Activated naive CD4-positive, alpha-beta T cell treated with anti-CD3 and anti-CD28 coated beads, Interleukin-2, amount 50 U/mL, for 72 hours (primary cell): ENCODE measurements around the gene RAB8B. TPM values are rescaled to one million over a fixed set of nuclear protein-coding genes. Genes with fewer than 3 reads are reported as not detected.
"Not testable (repeated sequence)": the region's sequence is repeated elsewhere in the genome, so short reads cannot be mapped to it uniquely, and the experiment has no call there.

Experiments used
- ATAC-seq, 2 donors: fragments of 150-1000 bp; cut with Tn5 transposase; 2 replicates each; pipeline ENCODE4 v1.10.0; 2021; ENCODE audit warnings: mild to moderate bottlenecking in 2 of 2, moderate library complexity in 2 of 2
- DNase-seq, 2 donors: peaks; one replicate each; pipeline ENCODE4 v3.0.0; 2021 to 2022; ENCODE audit warnings: low spot score in 2 of 2
- H3K27ac Mint-ChIP-seq, 2 donors: one replicate each; pipeline ENCODE4 v1.8.0; 2022; ENCODE audit warnings: mild to moderate bottlenecking in 2 of 2, mixed read lengths in 2 of 2
- H3K36me3 Mint-ChIP-seq, 2 donors: one replicate each; pipeline ENCODE4 v1.8.0; 2022; ENCODE audit warnings: mixed read lengths in 2 of 2
- H3K9me3 Mint-ChIP-seq, 2 donors: one replicate each; pipeline ENCODE4 v1.8.0; 2022; ENCODE audit warnings: mixed read lengths in 2 of 2
- total RNA-seq, 2 donors: library from RNA; stranded (reverse); gene quantifications; one replicate each; pipeline ENCODE4 v1.2.3, GENCODE V29; 2022

Gene RAB8B
- total RNA-seq, 2 donors from 2014 or later = 106 to 157 TPM

GRCh38 chr15:63218100-63218808 is 28.8 kb downstream of the RAB8B start:
- ATAC-seq = no peak
- Mint-ChIP-seq H3K36me3 (peaks cover 12 to 44% of the 10 kb centered on the region in 2 donors), H3K9me3 (peaks cover 0 to 4% of the 10 kb centered on the region in 2 donors), H3K27ac (peak overlapping the region in 1 of 2 donors; percentile 58)
- no peak for DNase-seq

DNA sequence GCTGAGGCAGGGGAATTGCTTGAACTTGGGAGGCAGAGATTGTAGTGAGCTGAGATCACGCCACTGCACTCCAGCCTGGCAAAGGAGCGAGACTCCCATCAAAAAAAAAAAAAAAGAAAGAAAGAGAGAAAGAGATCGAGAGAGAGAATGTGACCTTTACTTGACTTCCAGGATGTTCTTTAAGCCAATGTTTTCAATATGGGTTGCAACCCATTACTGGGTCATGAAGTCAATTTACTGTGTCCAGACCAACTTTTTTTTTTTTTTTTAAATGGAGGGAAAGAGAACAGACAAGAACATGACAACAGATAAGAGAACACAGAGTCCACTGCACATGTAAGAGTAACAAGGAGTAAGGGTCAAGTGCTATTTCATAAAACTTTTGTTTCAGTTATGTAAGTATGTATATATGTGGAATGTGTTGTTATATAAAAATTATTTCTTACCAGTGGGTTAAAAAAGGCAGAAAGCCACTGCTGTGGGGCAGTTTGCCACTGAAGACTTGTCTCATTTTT is 29.8 kb downstream of the RAB8B start:
- no peak for ATAC-seq
- Mint-ChIP-seq H3K36me3 (peaks cover 12 to 44% of the 10 kb centered on the region in 2 donors), H3K27ac (peak overlapping the region; percentile 11 to 58), H3K9me3 (peaks cover 0 to 4% of the 10 kb centered on the region in 2 donors)
- DNase-seq = no peak

- DNase-seq = no peak
- no peak for ATAC-seq
- Mint-ChIP-seq H3K36me3 (peaks cover 14 to 40% of the 10 kb centered on the region in 2 donors), H3K9me3 (peaks cover 0 to 5% of the 10 kb centered on the region in 2 donors), H3K27ac (no peak overlapping the region)
Observed at GRCh38 chr15:63221346-63221745, 31.9 kb downstream of the RAB8B start.

DNA sequence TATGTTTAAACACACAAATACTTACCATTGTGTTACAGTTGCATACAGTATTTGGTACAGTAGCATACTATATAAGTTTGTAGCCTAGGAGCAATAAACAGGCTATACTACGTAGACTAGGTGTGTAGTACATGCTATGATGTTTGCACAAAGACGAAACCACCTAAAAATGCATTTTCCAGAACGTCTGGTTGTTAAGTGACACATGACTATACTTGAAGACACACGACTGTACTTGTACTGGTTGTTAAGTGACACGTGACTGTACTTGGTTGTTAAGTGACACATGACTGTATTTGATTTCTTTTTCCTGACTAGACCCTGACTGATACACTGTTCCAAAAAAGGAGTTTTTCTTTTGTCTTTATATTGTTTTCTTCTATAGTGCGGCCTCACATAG is 34.1 kb downstream of the RAB8B start:
- ATAC-seq = peak; percentile 68 to 87
- H3K36me3 Mint-ChIP-seq = peaks cover 18 to 34% of the 10 kb centered on the region in 2 donors
- peaks cover 0 to 7% of the 10 kb centered on the region in 2 donors for H3K9me3 Mint-ChIP-seq
- DNase-seq = no peak
- no peak overlapping the region for H3K27ac Mint-ChIP-seq

GRCh38 chr15:63225381-63225780 is 36.0 kb downstream of the RAB8B start:
- Mint-ChIP-seq H3K27ac (no peak overlapping the region), H3K36me3 (peaks cover 16 to 40% of the 10 kb centered on the region in 2 donors), H3K9me3 (peaks cover 0 to 7% of the 10 kb centered on the region in 2 donors)
- ATAC-seq (no peak), DNase-seq (no peak)

GRCh38 chr15:63226155-63226883 is 36.9 kb downstream of the RAB8B start:
- Mint-ChIP-seq H3K36me3 (peaks cover 12 to 40% of the 10 kb centered on the region in 2 donors), H3K27ac (peak overlapping the region; percentile 31 to 47), H3K9me3 (peaks cover 0 to 7% of the 10 kb centered on the region in 2 donors)
- ATAC-seq (no peak), DNase-seq (no peak)

GRCh38 chr15:63226966-63227401 is 37.6 kb downstream of the RAB8B start:
- DNase-seq (no peak), ATAC-seq (no peak)
- Mint-ChIP-seq H3K27ac (peak overlapping the region; percentile 31 to 47), H3K9me3 (peaks cover 0 to 7% of the 10 kb centered on the region in 2 donors), H3K36me3 (peaks cover 12 to 34% of the 10 kb centered on the region in 2 donors)

- no peak for DNase-seq
- H3K9me3 Mint-ChIP-seq = peaks cover 0 to 3% of the 10 kb centered on the region in 2 donors
- H3K27ac Mint-ChIP-seq = peak overlapping the region; percentile 31 to 91
- H3K36me3 Mint-ChIP-seq = peaks cover 12 to 28% of the 10 kb centered on the region in 2 donors
- ATAC-seq = no peak
Observed at GRCh38 chr15:63227689-63228088, 38.3 kb downstream of the RAB8B start.

GRCh38 chr15:63231206-63231605 is 41.8 kb downstream of the RAB8B start:
- H3K9me3 Mint-ChIP-seq = peaks cover 0 to 3% of the 10 kb centered on the region in 2 donors
- DNase-seq = no peak
- H3K36me3 Mint-ChIP-seq = peaks cover 12 to 32% of the 10 kb centered on the region in 2 donors
- peak overlapping the region in 1 of 2 donors; percentile 81 for H3K27ac Mint-ChIP-seq
- ATAC-seq = peak in 1 of 2 donors; percentile 25

GRCh38 chr15:63231706-63232105 is 42.3 kb downstream of the RAB8B start:
- Mint-ChIP-seq H3K9me3 (no peaks in the 10 kb centered on the region), H3K36me3 (peaks cover 7 to 27% of the 10 kb centered on the region in 2 donors), H3K27ac (peak overlapping the region in 1 of 2 donors; percentile 81)
- ATAC-seq (peak; percentile 36 to 46), DNase-seq (no peak)

GRCh38 chr15:63232405-63232804 is 43.0 kb downstream of the RAB8B start:
- Mint-ChIP-seq H3K9me3 (no peaks in the 10 kb centered on the region), H3K27ac (no peak overlapping the region), H3K36me3 (peaks cover 13 to 27% of the 10 kb centered on the region in 2 donors)
- ATAC-seq = peak; percentile 34 to 39
- DNase-seq = no peak

DNA sequence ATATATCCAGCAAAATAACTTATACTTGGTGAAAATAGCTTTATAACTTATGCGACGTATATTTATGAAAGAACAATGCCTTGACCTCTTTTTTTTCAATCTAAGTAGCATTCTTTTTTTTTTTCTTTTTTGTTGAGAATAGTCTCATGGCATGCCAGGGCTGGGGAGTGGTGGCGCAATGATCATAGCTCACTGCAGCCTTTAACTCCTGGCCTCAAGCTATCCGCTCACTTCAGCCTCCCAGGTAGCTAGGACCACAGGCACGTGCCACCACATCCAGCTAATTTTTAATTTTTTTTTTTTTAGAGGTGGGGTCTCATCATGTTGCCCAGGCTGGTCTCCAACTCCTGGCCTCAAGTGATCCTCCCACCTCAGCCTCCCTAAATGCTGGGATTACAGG is 43.5 kb downstream of the RAB8B start:
- ATAC-seq (no peak), DNase-seq (no peak)
- Mint-ChIP-seq H3K36me3 (peaks cover 14 to 31% of the 10 kb centered on the region in 2 donors), H3K27ac (no peak overlapping the region), H3K9me3 (no peaks in the 10 kb centered on the region)

GRCh38 chr15:63233667-63234423 is 44.4 kb downstream of the RAB8B start:
- Mint-ChIP-seq H3K36me3 (peaks cover 11 to 25% of the 10 kb centered on the region in 2 donors), H3K9me3 (no peaks in the 10 kb centered on the region), H3K27ac (peak overlapping the region in 1 of 2 donors; percentile 20)
- no peak for DNase-seq
- ATAC-seq = peak in 1 of 2 donors; percentile 58

DNA sequence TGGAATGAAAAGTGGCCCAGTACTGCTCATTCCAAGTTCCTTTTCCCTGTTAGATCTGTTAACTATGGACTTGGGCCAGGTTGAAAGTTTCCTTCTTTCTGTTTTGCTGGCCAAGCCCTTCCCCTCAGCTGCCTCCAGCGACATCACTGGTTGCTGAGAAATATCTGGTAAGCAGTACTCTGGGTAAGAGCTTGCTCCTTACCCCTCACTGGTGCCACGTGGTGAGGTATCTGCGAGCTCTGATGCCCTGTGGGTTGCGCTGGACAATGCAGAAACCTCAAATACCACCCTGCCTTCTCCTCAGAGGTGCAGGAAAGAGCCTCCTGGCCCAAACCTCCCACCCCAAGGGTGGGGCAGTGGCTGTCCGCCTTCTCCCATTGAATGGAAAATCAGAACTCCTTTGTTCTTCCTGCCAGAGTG is 45.1 kb downstream of the RAB8B start:
- Mint-ChIP-seq H3K36me3 (peaks cover 11 to 21% of the 10 kb centered on the region in 2 donors), H3K9me3 (no peaks in the 10 kb centered on the region), H3K27ac (peak overlapping the region; percentile 20 to 34)
- ATAC-seq (no peak), DNase-seq (no peak)

DNA sequence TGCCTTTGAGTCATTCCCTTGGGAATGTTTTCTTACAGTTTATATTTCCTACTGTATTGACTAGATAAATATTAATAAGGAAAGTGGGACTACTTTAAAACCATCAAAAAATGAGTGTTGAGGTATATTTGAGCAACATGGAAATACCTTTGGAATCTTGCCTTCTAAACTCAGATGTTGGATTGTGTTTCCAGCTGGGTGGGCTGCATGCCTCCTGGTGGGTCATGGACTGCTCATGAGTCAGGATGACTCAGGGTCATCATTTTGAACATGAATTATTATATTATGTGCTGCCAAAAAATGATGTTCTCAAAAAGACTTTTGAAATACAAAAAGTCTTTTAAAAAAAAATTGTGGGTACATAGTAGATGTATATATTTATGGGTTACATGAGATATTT is 46.9 kb downstream of the RAB8B start:
- H3K9me3 Mint-ChIP-seq = no peaks in the 10 kb centered on the region
- no peak for DNase-seq

DNA sequence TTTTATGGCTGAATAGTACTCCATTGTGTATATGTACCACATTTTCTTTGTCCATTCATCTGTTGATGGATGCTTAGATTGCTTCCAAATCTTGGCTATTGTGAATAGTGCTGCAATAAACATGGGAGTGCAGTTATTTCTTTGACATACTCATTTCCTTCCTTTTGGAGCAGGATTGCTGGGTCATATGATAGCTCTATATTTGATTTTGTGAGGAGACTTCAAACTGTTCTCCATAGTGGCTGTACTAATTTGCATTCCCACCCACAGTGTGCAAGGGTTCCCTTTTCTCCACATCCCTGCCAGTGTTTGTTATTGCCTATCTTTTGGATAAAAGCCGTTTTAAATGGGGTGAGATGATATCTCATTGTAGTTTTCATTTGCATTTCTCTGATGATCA is 47.7 kb downstream of the RAB8B start:
- ATAC-seq, H3K27ac Mint-ChIP-seq, DNase-seq, H3K9me3 Mint-ChIP-seq: not testable (repeated sequence)
- H3K36me3 Mint-ChIP-seq = peaks cover 11 to 34% of the 10 kb centered on the region in 2 donors

More for the DNA sequence above, 46.9 kb downstream of the RAB8B start:
- ATAC-seq = no peak
- no peak overlapping the region for H3K27ac Mint-ChIP-seq
- H3K36me3 Mint-ChIP-seq = peaks cover 11 to 27% of the 10 kb centered on the region in 2 donors
